Naive B cell (primary cell): ENCODE results near the gene IBA57. TPM values are rescaled to one million over a fixed set of nuclear protein-coding genes. Genes with fewer than 3 reads are reported as not detected.

Experiments
- ATAC-seq, 2 donors: fragments of 150-1000 bp; cut with Tn5 transposase; 2 replicates each; pipeline ENCODE4 v1.10.0; 2021; ENCODE audit warnings: low read depth in 2 of 2, mild to moderate bottlenecking in 2 of 2, moderate library complexity in 2 of 2
- DNase-seq: peaks from one replicate; pipeline ENCODE4 v3.0.0; 2022
- H3K27ac Mint-ChIP-seq, 6 donors: one replicate each; pipeline ENCODE4 v1.8.0; 2020 to 2022; ENCODE audit warnings: mild to moderate bottlenecking in 6 of 6, mixed read lengths in 6 of 6, moderate library complexity in 5 of 6, inconsistent platforms in 2 of 6
- H3K27me3 Mint-ChIP-seq, 3 donors: one replicate each; pipeline ENCODE4 v1.8.0; 2021 to 2022; ENCODE audit warnings: mixed read lengths in 3 of 3, mild to moderate bottlenecking in 1 of 3
- H3K36me3 Mint-ChIP-seq, 2 donors: one replicate each; pipeline ENCODE4 v1.8.0; 2020 to 2022; ENCODE audit warnings: mixed read lengths in 2 of 2, inconsistent platforms in 1 of 2, mild to moderate bottlenecking in 1 of 2
- H3K4me1 Mint-ChIP-seq, 3 donors: one replicate each; pipeline ENCODE4 v1.8.0; 2020 to 2022; ENCODE audit warnings: mixed read lengths in 3 of 3, inconsistent platforms in 1 of 3, mild to moderate bottlenecking in 1 of 3, moderate library complexity in 1 of 3
- H3K4me3 Mint-ChIP-seq, 8 donors: one replicate each; pipeline ENCODE4 v1.8.0; 2020 to 2022; ENCODE audit warnings: mild to moderate bottlenecking in 8 of 8, mixed read lengths in 8 of 8, moderate library complexity in 8 of 8, inconsistent platforms in 2 of 8
- H3K9me3 Mint-ChIP-seq, 7 donors: one replicate each; pipeline ENCODE4 v1.8.0; 2020 to 2022; ENCODE audit warnings: mixed read lengths in 7 of 7, mild to moderate bottlenecking in 5 of 7, inconsistent platforms in 2 of 7, moderate library complexity in 1 of 7
- polyA plus RNA-seq, 6 donors: library from polyadenylated mRNA; unstranded; fragments of 300-500 nt; fragmentation: Illumina TruSeq; gene quantifications; one replicate each; pipeline ENCODE4 v1.2.3, GENCODE V29; 2021; ENCODE audit warnings: low read depth in 6 of 6

The IBA57 gene
- polyA plus RNA-seq, 6 donors from 2014 or later: 2.0 to 11.7 (median 3.1) TPM

DNA sequence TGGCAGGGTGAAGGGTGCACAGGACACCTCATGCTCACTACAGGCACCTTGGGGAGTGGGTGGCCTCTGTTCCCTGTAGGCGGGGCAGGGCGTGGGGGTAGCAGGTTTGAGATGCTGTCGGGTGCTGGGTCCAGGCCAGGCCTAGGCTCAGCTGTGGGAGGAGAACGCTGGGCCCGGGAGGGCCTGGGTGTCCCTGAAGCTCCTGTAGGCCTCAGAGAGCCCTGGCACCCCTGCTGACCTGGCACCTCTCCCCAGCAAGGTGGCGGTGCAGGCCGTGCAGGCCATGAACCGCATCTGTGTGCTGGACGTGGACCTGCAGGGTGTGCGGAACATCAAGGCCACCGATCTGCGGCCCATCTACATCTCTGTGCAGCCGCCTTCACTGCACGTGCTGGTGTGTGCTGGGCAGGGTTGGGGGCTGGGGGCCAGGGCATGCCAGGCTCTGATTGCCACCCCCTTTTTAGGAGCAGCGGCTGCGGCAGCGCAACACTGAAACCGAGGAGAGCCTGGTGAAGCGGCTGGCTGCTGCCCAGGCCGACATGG is 18.4 kb upstream of the IBA57 start:
- DNase-seq (no peak), ATAC-seq (no peak)
- H3K36me3 Mint-ChIP-seq: no peaks in the 10 kb centered on the region
- peak overlapping the region in 1 of 6 donors; percentile 6 for H3K27ac Mint-ChIP-seq
- no peak overlapping the region for H3K4me3 Mint-ChIP-seq
- no peaks in the 10 kb centered on the region for H3K27me3 Mint-ChIP-seq
- H3K4me1 Mint-ChIP-seq: peaks cover 18 to 32% (median 21%) of the 10 kb centered on the region in 3 donors
- no peaks in the 10 kb centered on the region for H3K9me3 Mint-ChIP-seq

DNA sequence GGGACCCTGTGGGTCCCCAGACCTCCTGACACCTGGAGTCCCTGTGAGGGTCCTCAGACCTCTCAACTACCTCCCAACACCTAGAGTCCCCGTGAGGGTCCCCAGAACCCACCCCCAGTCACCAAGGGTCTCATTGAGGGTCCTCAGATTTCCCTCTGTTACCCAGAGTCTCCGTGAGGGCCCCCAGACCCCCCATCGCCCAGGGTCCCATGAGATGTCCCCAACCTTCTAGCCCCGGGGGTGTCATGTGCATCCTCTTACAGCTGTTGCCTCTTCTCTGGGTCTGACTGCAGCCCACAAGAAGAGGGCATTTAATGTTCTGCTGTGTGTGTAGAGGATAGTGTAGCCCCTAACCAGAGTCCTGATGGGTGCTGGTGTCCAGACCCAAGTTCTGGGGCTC is 17.8 kb upstream of the IBA57 start:
- H3K4me3 Mint-ChIP-seq: no peak overlapping the region
- DNase-seq (no peak), ATAC-seq (no peak)
- H3K4me1 Mint-ChIP-seq: peaks cover 15 to 27% (median 20%) of the 10 kb centered on the region in 3 donors
- peak overlapping the region in 1 of 6 donors; percentile 6 for H3K27ac Mint-ChIP-seq
- no peaks in the 10 kb centered on the region for H3K27me3 Mint-ChIP-seq
- no peaks in the 10 kb centered on the region for H3K9me3 Mint-ChIP-seq
- no peaks in the 10 kb centered on the region for H3K36me3 Mint-ChIP-seq

DNA sequence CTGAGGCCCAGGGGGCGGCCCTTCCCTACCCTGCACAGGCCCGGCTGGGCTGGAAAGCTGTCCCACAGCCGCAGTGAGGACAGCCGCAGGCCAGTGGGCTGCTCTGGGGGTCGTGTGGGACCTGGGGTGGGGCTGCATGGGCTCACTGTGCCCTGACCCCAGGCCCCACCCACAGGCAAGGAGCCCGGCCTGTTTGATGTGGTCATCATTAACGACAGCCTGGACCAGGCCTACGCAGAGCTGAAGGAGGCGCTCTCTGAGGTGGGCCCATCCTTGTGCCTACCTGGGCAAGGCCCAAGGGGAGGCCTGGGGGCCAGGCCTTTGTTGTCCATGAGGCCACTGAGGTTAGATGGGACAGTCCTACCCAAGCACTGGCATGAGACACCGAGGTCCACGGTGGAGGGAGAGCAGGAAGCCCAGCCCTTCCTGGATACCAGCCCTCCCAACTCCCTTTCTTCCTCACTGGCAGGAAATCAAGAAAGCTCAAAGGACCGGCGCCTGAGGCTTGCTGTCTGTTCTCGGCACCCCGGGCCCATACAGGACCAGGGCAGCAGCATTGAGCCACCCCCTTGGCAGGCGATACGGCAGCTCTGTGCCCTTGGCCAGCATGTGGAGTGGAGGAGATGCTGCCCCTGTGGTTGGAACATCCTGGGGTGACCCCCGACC is 17.3 kb upstream of the IBA57 start:
- ATAC-seq: no peak
- Mint-ChIP-seq H3K36me3 (no peaks in the 10 kb centered on the region), H3K27me3 (no peaks in the 10 kb centered on the region), H3K27ac (no peak overlapping the region), H3K9me3 (no peaks in the 10 kb centered on the region), H3K4me1 (peaks cover 10 to 21% (median 17%) of the 10 kb centered on the region in 3 donors), H3K4me3 (no peak overlapping the region)
- DNase-seq: no peak

DNA sequence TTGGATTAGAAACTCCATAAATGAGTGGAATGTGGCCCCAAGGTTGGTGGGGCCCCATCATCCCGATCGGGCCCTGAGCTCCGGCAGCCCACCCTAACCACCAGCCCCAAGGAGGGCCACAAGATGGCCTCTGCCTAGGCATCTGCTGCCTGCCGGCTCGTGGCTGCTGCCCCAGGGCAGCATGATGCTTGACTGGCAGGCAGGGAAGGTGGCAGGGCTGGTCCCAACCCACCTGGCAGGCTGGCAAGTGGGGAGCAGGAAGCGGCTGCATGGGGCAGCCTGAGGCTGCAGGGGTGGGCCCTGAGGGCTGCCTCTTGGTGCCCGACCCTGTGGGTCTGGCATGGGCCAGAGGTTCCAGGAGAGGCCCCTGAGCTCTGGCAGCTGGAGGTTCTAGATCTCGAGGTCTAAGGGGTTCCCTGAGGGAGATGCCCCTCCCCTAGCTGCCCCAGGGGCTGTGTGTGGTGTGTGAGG is 16.6 kb upstream of the IBA57 start:
- peaks cover 3 to 15% (median 10%) of the 10 kb centered on the region in 3 donors for H3K4me1 Mint-ChIP-seq
- no peak overlapping the region for H3K4me3 Mint-ChIP-seq
- H3K9me3 Mint-ChIP-seq: no peaks in the 10 kb centered on the region
- H3K36me3 Mint-ChIP-seq: no peaks in the 10 kb centered on the region
- no peaks in the 10 kb centered on the region for H3K27me3 Mint-ChIP-seq
- DNase-seq (no peak), ATAC-seq (no peak)
- H3K27ac Mint-ChIP-seq: no peak overlapping the region

DNA sequence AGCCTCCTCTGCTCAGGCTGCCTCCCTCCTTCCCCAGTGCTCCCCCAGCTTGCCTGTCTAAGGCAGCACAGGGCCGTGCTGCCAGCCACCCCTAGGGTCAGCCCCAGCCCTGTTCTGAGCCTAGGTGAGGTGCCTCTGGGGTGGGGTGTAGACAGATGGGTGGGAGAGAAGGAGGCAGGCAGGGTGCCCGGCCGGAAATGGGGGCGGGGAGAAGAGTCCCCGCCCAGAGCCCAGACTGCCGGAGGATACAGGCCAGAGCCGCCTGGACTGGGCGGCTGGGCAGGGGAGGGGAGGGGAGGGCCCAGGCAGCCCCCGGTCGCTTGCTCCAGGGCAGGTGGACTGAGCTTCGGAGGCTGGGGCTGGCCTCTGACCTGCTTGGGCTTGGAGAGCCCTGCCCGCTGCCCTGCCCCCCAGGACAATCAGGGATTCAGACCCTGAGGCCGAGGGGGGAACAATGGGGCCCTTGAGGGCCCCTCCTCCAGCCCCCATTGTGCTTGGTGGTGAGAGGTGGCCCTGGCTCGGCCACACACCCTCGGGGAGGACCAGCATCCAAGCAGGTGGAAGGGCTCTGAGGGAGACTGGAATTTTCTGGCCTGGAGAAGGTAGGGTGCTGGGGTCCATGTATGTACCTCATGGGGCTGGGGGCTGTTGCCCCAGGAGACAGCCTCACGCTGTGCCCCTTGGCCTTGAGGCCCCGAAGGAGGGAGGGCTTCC is 16.0 kb upstream of the IBA57 start, which contains the start of gene GJC2:
GJC2 (plus strand) TSS at position 525 of the 714 bp plus-strand sequence. CDS start 7,829 bp downstream, outside the sequence.
- Mint-ChIP-seq H3K27ac (no peak within 1 kb of the TSS), H3K4me3 (peak within 1 kb of the TSS in 1 of 8 donors; percentile 22)
- DNase-seq: no peak

DNA sequence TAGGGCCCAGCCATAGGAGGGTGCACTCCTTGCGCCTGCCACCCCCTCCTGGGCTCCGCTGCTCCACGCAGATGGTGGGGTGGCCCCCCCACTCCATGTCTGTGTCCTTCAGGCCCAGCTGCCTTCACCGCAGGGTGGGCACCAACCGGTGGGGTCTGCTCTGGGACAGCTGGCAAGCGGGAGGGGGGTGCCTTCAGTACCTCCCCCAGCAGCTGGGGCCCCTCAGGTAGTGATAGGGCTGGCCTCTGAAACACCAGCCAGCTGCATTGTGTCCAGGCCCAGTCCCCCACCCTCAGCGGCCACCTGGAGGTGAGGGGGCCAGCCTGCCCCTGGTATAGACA is 15.5 kb upstream of the IBA57 start:
- Mint-ChIP-seq H3K4me3 (no peak overlapping the region), H3K9me3 (no peaks in the 10 kb centered on the region), H3K4me1 (peaks cover 0 to 8% (median 8%) of the 10 kb centered on the region in 3 donors), H3K27me3 (no peaks in the 10 kb centered on the region), H3K27ac (no peak overlapping the region), H3K36me3 (no peaks in the 10 kb centered on the region)
- ATAC-seq (peak in 1 of 2 donors; percentile 21), DNase-seq (no peak)

More for the DNA sequence above, 16.0 kb upstream of the IBA57 start, which contains the start of gene GJC2:
- H3K9me3 Mint-ChIP-seq: no peaks in the 10 kb centered on the region
- peaks cover 0 to 9% (median 8%) of the 10 kb centered on the region in 3 donors for H3K4me1 Mint-ChIP-seq
- no peaks in the 10 kb centered on the region for H3K27me3 Mint-ChIP-seq
- no peaks in the 10 kb centered on the region for H3K36me3 Mint-ChIP-seq
- peak in 1 of 2 donors; percentile 10 for ATAC-seq

DNA sequence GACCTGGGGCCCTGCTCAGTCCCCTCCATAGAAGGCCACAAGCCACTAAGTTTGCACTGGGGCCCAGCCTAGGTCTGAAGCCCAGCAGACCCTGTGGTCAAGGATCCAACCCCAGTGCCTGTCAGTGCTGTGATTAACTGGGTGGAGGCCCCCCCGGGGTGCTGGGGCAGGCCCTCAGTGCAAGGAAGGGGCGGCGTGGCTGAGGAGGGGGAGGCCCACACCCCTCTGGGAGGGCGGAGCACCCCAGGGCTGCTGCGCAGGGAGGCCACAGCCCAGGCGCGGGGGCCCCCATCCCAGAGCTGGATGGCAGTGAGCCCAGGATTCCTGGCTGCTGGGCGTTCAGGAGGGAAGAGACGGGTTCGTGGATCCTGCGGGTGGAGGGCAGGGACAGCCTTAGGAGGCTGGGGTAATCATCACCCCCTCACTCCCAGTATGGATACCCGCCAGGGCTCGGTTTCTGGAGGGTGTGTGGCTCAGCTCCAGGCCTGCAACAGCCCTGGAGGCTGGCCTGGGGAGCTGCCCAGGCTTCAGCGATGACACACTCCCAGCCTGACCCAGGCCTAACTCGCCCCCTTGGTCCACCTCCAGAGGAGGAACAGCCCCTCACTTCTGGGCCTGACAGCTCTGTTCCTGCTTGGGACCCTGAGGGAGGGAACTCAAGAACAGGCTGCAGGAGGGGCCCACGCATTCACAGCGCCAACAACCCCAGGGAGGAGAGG is 15.0 kb upstream of the IBA57 start:
- H3K36me3 Mint-ChIP-seq: no peaks in the 10 kb centered on the region
- H3K27ac Mint-ChIP-seq: no peak overlapping the region
- ATAC-seq (peak in 1 of 2 donors; percentile 7), DNase-seq (no peak)
- H3K9me3 Mint-ChIP-seq: no peaks in the 10 kb centered on the region
- peak overlapping the region in 1 of 8 donors; percentile 22 for H3K4me3 Mint-ChIP-seq
- no peaks in the 10 kb centered on the region for H3K27me3 Mint-ChIP-seq
- H3K4me1 Mint-ChIP-seq: peaks cover 0 to 9% (median 8%) of the 10 kb centered on the region in 3 donors

DNA sequence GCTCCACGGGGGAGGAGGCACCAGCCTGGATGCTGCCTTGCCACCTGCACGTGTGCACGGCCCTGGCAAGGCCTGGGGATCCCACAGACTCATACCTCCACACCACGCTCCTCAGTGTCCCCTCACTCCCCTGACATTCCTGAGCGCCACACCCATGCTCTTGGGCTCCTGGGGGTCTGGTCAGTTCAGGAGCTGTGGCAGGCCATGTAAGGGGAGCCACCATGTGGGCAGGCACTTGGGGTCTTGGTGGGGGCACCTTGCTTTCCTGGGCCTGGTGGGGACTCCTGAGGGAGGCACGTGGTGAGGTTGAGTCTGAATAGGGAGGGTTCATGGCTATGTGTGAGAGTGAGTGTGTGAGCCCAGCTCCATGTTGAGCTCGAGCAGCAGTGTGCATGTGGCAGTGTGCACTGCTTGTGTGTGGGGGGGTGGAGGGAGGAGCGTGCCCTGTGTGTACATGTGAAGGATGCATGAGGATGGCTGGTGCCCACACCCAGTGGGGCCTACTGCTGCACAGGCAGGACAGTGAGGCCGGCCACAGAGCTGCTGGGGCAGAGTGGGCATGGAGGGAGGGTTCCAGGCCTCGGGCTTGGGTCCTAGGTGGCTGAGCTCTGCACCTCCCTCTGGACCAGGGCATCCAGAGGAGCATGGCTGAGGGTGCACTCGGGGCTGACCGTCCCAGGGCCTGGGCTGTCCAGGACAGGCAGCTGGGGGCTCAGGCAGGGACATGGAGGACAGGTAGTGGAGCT is 14.3 kb upstream of the IBA57 start:
- H3K36me3 Mint-ChIP-seq: no peaks in the 10 kb centered on the region
- ATAC-seq (peak; percentile 11 to 17), DNase-seq (no peak)
- no peaks in the 10 kb centered on the region for H3K9me3 Mint-ChIP-seq
- peaks cover 0 to 9% (median 8%) of the 10 kb centered on the region in 3 donors for H3K4me1 Mint-ChIP-seq
- H3K27me3 Mint-ChIP-seq: no peaks in the 10 kb centered on the region
- peak overlapping the region in 2 of 6 donors; percentile 26 to 81 for H3K27ac Mint-ChIP-seq
- peak overlapping the region in 2 of 8 donors; percentile 32 to 53 for H3K4me3 Mint-ChIP-seq

DNA sequence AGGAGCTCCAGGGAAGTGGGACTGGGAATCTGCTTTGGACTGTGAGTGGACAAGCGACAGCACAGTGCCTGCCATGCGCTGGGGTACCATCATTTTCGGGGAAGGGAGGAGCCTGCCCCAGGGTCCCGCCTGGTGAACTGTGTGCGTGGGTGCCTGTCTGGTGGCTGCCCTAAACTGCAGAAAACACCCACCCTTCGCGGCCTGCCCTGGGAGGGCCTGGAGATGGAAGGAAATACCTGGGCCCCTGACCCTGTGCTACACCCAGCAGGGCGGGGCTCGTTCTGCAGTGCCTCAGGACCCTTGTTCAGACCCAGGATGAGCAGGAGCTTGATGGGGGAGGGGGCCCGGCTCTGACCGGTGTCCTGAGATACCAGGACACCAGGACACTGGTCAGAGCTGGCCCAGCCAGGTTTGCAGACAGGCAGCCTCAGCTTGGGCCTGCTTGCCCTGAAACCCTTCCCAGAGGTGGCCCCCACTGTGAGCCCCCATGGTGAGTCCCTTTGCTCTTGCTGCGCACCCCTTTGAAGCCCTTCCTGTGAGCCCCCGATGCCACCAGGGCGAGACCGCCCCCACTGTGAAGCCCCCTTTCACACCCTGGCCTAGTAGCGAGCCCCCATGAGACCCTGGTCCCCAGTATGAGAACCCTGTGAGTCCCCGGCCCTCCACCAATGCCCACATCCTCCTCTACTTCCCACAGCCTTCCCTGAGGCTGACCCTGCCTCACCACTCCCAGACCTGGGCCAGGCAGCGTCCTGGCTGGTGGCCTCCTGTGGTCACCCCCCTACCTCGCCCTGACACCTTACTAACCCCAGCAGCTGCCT is 13.3 kb upstream of the IBA57 start:
- DNase-seq: no peak
- H3K4me1 Mint-ChIP-seq: peaks cover 3 to 9% (median 8%) of the 10 kb centered on the region in 3 donors
- no peaks in the 10 kb centered on the region for H3K36me3 Mint-ChIP-seq
- peaks cover 0 to 5% (median 0%) of the 10 kb centered on the region in 3 donors for H3K27me3 Mint-ChIP-seq
- peak overlapping the region in 1 of 8 donors; percentile 78 for H3K4me3 Mint-ChIP-seq
- ATAC-seq: no peak
- H3K27ac Mint-ChIP-seq: peak overlapping the region in 2 of 6 donors; percentile 40 to 84
- no peaks in the 10 kb centered on the region for H3K9me3 Mint-ChIP-seq

DNA sequence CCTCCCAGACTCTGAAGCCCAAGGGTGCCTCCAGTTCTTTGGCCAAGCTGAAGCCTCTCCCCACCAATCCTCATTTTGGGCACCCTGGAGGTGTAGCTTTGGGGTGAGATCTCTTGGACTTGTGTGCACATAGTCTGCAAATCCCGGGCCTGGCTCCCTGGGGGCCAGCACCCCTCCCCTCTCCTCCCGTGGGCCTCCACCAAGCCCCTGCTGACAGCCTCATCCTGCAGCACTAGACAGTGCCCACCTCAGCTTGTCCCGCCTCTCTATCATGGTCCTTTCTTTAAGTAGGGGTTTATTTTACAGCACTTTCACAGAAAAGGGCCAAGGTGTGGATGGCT is 12.7 kb upstream of the IBA57 start:
- Mint-ChIP-seq H3K4me3 (peak overlapping the region in 1 of 8 donors; percentile 78), H3K4me1 (peaks cover 4 to 9% (median 8%) of the 10 kb centered on the region in 3 donors), H3K9me3 (no peaks in the 10 kb centered on the region), H3K27me3 (peaks cover 0 to 5% (median 0%) of the 10 kb centered on the region in 3 donors), H3K27ac (peak overlapping the region in 1 of 6 donors; percentile 40), H3K36me3 (no peaks in the 10 kb centered on the region)
- ATAC-seq (no peak), DNase-seq (no peak)

DNA sequence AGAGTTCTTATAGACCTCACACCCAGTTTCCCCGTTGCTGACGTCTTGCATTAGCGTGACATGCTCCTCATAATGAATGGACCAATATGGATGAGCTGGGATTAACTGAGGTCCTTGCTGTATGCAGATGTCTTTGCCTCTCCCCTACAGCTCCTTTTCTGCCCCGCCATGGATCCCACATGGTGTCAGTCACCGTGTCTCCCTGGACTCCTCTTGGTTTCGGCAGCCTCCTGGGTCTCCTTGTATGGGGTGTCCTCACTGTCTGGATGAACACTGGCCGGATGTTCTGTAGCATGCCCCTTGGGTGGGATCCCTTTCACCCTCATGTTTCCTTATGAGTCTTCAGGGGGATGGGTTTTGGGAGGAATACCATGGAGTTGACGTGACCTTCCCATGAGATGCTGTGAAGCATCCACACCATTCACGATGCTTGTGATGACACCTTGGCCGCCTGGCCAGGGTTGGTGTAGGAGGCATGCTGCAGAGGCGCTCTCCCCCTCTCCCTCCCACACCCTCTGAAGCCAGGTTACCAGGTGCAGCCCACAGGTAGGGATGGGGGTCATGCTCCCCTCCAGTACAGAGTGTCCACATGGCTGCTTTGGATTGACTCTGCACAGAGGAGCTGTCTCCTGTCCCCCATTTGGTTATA is 11.5 kb upstream of the IBA57 start:
- Mint-ChIP-seq H3K9me3 (no peaks in the 10 kb centered on the region), H3K27ac (peak overlapping the region in 3 of 6 donors; percentile 24 to 85 (median 39)), H3K36me3 (no peaks in the 10 kb centered on the region), H3K27me3 (peaks cover 0 to 5% (median 0%) of the 10 kb centered on the region in 3 donors), H3K4me3 (no peak overlapping the region), H3K4me1 (peaks cover 4 to 9% (median 8%) of the 10 kb centered on the region in 3 donors)
- DNase-seq: no peak
- no peak for ATAC-seq
